Hematopoietic multipotent progenitor cell (in vitro differentiated cells): ENCODE data around the gene DVL1. TPM values are rescaled to one million over a fixed set of nuclear protein-coding genes. Genes with fewer than 3 reads are reported as not detected.

ENCODE experiments used
- DNase-seq, 3 donors: peaks; one replicate each; pipeline ENCODE4 v3.0.0-alpha.2; 2011 to 2015; ENCODE audit warnings: low read depth in 2 of 3, low spot score in 2 of 3
- small RNA-seq: library from RNA; depleted of rRNA; stranded (forward); fragments of <200 nt; gene quantifications from one replicate; pipeline ENCODE3, GENCODE V24; 2012
- total RNA-seq: library from RNA; depleted of rRNA; stranded (reverse); fragments of >200 nt; gene quantifications from one replicate; pipeline ENCODE4 v1.2.3, GENCODE V29; 2012

DVL1 gene
- total RNA-seq, 1 donor: 52.5 TPM

GRCh38 chr1:1285611-1286311, 63.5 kb downstream of the DVL1 start:
- no peak for DNase-seq

Small RNA genes within 50 kb of the gene (small RNA-seq; reads per million reads assigned to genes)
- 0.20 reads per million for gene MIR6726

Other genes starting within 250 kb of the DVL1 start
- gene C1orf159, start 233.3 kb downstream of the DVL1 start, total RNA-seq: 14.5 TPM
- gene TTLL10, start 175.5 kb downstream of the DVL1 start, total RNA-seq: 4.3 TPM
- gene TNFRSF18, start 142.8 kb downstream of the DVL1 start, total RNA-seq: 4.3 TPM
- 4.3 TPM for gene TNFRSF4, start 135.3 kb downstream of the DVL1 start, total RNA-seq
- 67.1 TPM for gene SDF4, start 117.4 kb downstream of the DVL1 start, total RNA-seq
- gene B3GALT6, start 117.2 kb downstream of the DVL1 start, total RNA-seq: 38.5 TPM
- 0.27 TPM for gene C1QTNF12, start 102.7 kb downstream of the DVL1 start, total RNA-seq
- gene UBE2J2, start 75.6 kb downstream of the DVL1 start, total RNA-seq: 51.4 TPM
- 4.8 TPM for gene SCNN1D, start 69.0 kb downstream of the DVL1 start, total RNA-seq
- gene ACAP3, start 41.5 kb downstream of the DVL1 start, total RNA-seq: 41.2 TPM
- 19.4 TPM for gene PUSL1, start 40.8 kb downstream of the DVL1 start, total RNA-seq
- 150 TPM for gene INTS11, start 24.8 kb downstream of the DVL1 start, total RNA-seq
- gene CPTP, start 24.6 kb downstream of the DVL1 start, total RNA-seq: 26.7 TPM
- gene TAS1R3, start 18.1 kb downstream of the DVL1 start, total RNA-seq: 0.54 TPM
- not detected for gene MXRA8, start 9.1 kb upstream of the DVL1 start, total RNA-seq
- 30.2 TPM for gene AURKAIP1, start 25.8 kb upstream of the DVL1 start, total RNA-seq
- gene CCNL2, start 49.9 kb upstream of the DVL1 start, total RNA-seq: 96.4 TPM
- gene MRPL20, start 57.9 kb upstream of the DVL1 start, total RNA-seq: 50.6 TPM
- gene ANKRD65, start 71.9 kb upstream of the DVL1 start, total RNA-seq: 0.54 TPM
- gene VWA1, start 86.3 kb upstream of the DVL1 start, total RNA-seq: 4.8 TPM
- gene ATAD3C, start 100.3 kb upstream of the DVL1 start, total RNA-seq: 1.3 TPM
- 15.1 TPM for gene ATAD3B, start 122.3 kb upstream of the DVL1 start, total RNA-seq
- 28.8 TPM for gene ATAD3A, start 162.7 kb upstream of the DVL1 start, total RNA-seq
- 1.1 TPM for gene TMEM240, start 191.2 kb upstream of the DVL1 start, total RNA-seq
- 54.7 TPM for gene SSU72, start 225.4 kb upstream of the DVL1 start, total RNA-seq